HG03025 (cell line): Measurements from ENCODE around the gene OPTC.
"Not testable (repeated sequence)": the region's sequence is repeated elsewhere in the genome, so short reads cannot be mapped to it uniquely, and the experiment has no call there.

Experiments used
- ATAC-seq: cut with Tn5 transposase; IDR thresholded peaks from one replicate; pipeline ENCODE4 v1.9.1; 2021; ENCODE audit warnings: mild to moderate bottlenecking, moderate library complexity; ENCODE audit not compliant: unreplicated experiment, low FRiP score

The OPTC gene, protein sequence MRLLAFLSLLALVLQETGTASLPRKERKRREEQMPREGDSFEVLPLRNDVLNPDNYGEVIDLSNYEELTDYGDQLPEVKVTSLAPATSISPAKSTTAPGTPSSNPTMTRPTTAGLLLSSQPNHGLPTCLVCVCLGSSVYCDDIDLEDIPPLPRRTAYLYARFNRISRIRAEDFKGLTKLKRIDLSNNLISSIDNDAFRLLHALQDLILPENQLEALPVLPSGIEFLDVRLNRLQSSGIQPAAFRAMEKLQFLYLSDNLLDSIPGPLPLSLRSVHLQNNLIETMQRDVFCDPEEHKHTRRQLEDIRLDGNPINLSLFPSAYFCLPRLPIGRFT

DNA sequence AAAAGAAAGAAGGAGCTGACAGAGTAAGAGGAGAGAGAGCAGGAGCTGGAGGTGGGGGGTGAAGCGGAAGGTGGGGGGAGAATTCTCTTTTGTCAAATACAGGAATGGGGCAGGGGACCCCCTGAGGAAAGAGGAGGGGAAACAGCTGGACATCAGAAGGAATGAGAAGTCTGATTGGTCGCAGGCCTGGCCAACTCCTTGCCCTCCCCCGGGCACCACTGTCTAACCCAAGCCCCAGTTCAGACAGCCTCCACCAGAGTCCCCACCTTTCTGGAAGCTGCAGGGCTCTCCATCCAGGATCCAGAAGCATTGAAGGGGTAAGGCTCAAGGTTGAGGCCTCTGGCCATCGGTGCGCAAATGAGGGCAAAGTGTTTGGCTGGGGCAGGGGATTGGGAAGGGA lies at the start of gene OPTC:
Gene OPTC (plus strand): TSS at position 253 of the 400 bp plus-strand sequence. CDS start 1,853 bp downstream, outside the sequence.
- ATAC-seq: no peak

DNA sequence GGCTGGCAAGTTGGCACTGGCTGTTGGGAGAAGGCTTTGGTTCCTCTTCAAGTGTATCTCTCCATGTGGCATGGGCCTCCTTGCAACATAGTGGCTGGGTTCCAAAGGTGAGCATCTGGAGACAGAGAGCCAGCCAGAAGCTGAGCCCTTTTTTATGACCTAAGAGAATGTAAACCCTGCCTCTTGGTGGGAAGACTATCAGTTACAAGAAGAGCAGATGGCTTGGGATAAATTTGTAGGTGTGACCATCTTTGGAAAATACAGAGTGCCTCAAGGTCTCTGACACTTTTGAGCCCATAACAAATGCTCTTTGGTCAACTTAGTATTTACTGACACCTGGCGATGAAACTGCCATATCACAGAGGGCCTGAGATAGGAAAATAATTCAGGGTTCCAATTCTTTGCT lies 49.8 kb upstream of the OPTC start:
- no peak for ATAC-seq

DNA sequence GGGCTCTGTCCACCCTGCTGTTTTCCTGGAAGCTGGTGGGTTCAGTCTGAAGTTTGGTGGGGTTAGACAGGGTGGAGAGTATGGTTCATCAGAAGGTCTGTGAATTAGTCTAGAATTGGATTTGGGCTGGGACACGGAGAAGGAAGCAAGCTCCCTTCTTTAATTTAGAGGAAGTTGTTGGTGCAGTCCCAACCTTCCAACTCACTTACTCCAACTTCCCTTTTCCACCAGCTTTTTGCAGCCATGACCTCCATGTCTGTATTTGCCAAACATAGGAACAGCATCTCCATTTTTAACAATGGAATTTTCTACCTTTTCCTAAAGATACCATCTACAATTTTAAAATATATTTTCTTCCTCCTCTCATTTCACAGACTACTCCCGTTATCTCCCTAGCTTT lies 46.8 kb upstream of the OPTC start:
- ATAC-seq: no peak

DNA sequence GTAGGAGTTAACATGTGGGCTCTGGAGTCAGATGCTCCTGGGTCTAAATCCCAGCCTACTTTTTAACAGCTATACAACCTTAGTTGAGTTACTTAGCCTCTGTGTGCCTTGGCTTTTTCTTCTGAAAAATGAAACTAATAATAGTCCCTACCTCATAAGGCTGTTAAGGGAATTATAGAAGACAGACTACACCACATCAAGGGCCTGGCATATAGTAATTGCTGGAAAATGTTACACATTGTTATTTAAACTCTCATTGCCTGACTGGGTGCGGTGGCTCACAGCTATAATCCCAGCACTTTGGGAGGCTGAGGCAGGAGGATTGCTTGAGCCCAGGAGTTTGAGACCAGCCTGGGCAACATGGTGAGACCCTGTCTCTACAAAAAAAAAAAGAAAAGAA lies 46.4 kb upstream of the OPTC start:
- not testable (repeated sequence) for ATAC-seq

DNA sequence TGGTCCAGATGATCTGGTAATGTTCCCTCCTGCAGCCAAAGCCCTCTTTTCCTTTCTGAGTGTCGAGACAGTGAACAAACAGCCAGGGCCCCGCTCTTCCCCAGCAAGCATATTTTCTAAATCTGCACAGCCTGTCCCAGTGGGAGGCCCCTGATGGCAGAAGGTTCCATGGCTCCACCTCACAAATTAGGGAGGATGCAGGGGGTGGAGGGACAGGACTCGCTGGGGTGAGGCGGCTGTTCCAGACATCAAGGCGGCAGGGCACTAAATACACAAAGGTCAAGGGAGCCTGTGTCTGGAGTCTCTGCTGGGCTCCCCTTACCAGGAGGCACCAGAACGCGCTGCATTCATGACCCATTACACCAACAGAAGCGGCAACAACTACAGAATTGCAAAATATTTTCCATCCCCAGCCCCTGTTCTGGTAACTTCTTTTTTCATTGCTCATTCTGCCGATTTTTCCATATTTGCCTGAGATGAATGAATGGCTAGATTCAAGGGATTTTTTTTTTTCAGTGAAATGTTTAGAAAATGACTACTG lies 45.4 kb upstream of the OPTC start:
- ATAC-seq: no peak

DNA sequence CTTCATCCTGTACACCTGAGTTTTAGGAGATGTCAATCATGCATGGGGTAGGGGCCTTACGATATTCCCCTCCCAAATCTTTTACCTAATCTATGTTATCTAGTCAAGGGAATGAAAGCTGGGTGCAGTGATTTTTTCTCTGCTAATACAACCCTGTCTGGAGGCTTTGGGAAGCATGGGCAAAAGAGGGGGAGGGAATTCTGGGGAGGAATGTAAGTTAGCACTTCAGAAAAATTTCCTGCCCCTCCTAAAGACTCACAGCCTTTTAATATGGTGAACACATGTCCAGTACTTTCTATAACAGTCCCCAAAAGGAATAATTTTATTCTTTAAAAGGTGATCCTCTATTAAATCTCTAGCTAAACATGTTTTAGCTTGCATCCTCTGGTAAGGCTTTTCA lies 44.0 kb upstream of the OPTC start:
- ATAC-seq: no peak

DNA sequence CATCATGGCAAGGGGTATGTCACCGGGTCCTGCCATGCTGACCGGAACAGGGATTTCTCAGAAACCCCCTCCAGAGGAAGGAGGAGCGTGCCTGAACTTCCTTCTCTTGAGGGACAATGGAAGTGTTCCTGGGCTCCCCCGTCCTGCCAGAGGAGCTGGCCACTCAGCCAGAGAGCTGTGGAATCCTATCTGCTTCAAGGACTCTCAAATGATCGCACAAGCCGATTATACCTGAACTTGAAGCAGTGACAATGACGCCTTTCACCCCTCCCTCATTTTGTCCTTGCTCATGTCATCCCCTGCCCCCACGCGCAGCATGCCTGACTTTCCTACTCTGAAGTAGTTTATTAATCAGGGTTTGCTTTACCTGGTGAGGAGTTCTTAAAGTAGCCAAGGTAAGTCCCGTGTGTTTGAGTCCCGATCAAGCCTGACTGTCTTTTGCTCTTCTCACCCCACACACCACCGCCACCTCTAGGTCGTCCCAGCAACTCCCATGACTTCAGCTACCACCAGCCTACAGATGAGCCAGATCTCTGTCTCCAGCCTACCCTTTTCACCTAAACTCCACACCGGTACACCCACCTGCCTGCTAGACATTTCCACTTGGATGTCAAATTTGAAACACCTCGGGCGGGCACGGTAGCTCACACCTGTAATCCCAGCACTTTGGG lies 43.3 kb upstream of the OPTC start:
- ATAC-seq: no peak

DNA sequence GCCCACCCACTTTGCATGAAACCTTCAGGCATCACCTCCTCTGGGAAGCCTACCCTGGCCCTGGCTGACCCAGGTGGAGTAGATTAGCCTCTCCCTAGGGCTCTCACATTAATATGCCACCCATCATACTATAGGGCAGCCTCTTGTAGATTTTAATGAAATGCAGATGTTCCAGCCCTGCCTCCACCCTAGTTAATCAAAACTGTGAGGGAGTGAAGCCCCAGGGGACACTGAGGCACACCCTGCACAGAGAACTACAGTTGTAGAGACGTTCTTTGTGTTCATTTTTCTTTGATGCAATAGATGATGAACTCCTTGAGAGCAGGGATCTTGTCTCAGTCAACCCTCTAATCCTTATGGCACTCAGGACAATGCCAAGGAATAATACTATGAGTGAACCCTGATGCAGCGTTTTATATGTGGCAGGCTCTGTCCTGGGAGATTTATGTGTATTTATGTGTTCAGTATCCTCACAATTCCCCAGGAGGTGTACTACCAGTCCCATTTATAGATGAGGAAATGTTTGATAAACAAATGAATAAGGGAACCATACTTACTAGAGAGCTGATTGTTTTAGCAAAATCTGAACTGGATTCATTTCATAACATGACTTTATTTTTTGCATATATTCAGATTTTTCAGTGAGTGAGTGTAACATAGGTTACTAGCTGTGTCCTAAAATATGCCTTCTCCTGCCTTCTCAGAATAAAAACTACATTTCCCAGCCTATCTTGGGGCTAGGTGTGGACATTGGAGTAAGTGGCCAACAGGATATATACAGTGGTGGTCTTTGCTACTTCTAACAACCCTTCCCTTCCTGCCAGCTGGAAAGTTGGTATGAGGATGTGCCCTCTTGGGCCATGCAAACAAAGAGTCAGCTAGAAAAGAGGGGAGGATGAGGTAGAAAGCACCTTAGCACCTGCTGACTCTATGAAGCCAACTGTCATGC lies 41.8 kb upstream of the OPTC start:
- ATAC-seq: no peak

DNA sequence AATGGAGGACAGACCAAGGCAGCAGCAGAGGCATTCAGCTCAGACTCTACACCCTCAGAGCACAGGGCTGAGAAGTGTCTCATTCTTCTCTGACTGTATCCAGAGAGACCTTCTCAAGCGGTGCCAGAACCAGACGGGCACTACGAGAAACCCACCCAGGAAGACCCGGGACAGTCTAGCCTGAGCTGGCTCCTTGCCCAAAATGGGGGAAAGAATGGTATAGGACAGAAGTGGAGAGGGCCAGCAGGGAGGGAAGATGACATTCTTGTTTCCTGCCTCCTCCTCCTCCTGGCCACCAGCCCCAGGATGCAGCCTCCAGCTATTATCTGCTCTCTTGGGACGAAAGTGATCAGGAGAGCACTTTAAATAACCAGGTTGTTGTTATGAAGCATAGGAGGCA lies 40.9 kb upstream of the OPTC start:
- ATAC-seq: no peak

DNA sequence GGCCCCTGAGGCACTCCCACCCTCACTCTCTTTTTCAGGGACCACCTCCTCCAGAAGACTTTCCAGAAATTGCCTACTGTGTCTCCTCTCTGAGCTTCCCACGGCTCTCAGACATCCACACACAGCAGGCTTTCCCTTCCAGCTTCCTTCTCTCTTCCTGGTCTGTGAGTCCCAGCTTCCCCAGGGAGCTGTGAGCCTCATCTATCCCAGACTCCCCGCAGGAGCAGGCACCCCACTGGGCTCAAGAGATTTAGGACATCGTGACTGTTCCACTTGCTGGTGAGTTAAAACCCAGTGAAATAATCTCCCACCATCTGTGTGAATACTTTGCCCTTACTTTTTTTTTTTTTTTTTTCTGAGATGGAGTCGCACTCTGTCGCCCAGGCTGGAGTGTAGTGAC lies 40.3 kb upstream of the OPTC start:
- ATAC-seq: no peak

DNA sequence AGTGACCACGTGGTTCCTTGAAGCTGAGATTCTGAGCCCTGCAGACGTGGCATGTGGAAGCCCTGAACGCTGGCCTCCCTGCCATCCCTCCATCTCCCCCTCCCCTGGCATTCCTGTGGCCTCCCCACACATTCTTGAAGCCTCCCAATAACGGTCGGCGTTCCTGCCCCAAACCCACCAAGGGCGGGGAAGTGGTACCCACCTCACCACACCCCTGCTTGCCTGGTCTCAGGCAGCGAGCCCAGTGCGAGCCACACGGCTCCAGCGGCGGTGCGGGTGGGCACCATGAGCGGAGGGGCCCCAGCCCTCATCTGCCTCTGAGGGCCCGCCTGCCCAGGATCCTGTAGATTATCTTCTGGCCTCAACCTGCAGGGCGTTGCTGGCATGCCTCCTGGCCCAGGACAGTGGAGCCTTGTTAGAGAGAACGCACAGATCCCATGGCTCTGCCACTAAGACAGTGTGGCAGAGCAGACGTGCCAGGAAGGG lies 38.9 kb upstream of the OPTC start:
- ATAC-seq: no peak

DNA sequence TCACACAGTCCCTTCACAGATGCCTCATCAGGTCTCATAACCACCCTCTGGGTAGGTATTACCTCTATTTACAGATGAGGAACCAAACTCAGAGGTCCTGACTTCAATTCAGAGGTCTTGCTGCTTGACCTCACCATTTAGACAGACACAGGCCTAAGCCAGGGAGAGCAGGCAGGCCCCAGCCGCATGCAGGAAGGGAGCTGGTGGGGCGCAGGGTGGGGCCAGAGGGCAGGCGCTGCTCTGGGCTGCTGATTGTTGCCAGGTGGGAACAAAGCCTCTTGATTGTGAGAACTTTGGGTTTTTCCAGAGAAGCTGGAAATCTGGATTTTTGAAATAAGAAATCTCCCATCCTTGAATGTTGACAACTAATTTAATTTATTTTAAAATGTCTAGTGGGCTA lies 38.2 kb upstream of the OPTC start:
- ATAC-seq: no peak

DNA sequence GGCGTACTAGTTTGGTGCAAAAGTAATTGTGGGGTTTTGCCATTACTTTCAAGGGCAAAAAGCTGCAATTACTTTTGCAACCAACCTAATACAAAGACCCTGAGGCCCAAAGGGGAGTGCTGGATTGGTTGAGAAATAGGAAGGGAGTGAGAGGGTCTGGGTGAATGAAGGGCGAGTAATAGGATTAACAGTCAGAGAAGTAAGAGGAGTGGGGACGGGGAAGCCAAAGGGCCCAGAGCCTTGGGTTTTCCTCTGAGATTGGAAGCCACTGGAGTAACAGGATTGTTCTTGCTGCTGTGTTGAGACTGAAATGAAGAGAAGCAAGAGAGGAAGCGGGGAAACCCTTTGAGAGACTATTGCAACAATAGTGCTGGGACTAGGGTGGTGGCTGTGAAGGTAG lies 37.4 kb upstream of the OPTC start:
- ATAC-seq: no peak

DNA sequence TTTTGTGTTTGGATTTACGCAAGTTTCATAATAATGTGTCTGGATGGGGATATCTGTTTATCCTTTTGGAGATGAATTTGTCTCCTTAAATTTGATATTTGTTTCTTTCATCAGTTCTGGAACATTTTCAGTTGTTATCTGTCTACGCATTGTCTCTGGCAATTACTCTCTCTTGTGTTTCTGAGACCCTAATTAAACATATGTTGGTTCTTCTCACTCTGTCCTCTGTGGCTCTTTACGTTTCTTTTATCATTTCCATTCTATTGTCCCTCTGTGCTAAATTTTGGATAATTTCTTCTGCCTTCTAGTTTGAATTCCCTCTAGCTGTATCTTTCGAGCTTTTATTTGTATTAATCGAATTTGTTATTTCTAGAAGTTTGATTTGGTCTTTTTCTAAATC lies 35.9 kb upstream of the OPTC start:
- no peak for ATAC-seq

DNA sequence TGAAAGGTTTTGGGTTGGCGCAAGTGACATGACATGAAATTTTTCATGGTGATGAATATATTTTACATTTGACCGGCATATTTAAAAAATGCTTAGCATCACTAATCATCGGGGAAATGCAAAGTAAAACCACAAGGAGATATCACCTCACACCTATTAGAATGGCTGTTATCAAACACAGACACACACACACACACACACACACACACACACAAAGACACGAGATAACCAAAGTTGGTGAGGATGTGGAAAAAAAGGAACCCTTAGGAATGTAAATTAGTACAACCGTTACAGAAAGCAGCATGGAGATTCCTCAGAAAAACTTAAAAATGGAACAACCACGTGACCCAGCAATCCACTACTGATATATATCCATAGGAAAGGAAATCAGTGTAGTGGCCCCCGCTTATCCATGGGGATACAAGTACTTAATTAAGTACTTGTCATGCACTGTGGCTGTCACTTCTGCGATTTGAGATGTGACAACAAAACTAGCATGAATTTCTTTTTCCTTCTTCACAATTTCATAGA lies 34.2 kb upstream of the OPTC start:
- no peak for ATAC-seq

DNA sequence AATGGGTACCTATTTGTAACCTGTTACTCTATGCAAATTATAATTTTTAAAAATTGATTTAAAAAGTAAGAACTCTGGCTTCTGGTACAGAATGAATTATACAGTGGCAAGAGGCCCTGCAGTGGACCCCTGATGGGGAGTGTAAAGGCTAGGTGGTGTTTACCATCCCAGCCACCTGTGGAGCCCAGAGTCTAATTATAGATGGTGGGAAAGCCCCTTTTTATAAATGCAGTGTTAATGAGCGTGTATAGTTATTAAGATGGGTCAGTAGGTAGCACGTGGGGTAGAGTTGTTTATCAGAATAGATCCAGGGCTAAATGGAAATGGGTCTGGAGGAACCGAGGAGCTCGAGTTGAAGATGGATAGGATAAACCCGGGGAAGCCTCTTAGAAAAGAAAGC lies 32.2 kb upstream of the OPTC start:
- ATAC-seq: no peak

DNA sequence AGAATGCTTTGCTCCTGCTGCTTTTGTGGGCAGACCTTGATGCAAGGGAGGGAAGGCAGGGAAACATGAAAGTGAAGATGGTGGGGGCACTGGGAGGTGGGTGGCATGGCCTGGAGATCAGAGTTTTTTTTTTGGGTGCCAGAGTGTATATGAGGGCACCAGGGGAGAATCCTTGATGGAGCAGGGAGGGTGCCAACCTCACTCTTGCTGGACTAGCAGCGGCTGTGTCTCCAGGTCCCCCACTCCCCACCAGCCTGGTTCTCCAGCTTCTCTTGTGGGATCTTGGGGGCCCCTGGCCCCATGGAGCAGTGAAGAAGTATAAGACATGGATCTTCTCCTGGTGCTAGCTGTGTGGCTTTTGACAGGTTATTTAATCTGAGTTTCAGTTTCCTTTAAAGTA lies 31.8 kb upstream of the OPTC start:
- no peak for ATAC-seq

DNA sequence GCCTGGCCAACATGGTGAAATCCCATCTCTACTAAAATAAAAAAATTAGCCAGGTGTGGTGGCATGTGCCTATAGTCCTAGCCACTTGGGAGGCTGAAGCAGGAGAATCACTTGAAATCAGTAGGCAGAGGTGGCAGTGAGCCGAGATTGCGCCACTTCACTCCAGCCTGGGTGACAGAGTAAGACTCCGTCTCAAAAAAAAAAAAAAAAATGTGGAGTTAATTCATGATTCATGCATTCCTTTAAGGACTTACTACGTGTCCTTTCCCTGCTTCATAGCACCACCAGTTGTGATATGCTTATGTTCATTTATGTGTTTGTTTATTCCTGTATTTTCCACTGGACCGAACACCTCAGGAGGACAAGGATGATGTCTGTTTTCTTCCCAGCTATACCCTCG lies 31.1 kb upstream of the OPTC start:
- ATAC-seq: no peak

DNA sequence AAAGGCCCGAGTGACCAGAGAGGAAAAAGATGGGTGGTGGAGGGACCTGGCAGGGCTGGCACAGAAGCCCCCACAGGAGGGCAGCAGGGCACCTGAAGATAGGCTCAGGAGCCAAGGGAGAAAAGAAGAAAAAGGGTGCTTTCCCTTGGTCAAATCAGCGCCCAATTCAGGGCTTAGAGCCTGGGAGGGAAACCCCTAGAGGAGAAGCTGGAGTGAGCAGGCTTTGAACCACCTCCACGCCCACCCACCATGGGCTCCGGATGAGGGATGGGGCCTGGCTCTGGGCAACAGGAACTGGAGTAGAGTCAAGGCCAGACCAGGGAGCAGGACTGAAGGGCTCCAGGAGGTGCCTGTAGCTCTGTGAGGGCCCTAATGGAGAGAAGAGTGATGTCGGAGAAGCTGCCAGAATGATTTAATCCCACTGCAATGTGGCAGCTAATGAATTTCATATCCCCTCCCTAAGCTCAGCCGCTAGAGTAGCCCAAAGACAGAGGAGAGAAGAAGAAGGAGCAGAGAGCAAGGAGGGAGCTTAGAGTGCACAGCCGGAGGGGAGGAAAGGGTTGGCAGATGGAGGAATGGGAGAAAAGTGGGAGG lies 30.4 kb upstream of the OPTC start:
- no peak for ATAC-seq

DNA sequence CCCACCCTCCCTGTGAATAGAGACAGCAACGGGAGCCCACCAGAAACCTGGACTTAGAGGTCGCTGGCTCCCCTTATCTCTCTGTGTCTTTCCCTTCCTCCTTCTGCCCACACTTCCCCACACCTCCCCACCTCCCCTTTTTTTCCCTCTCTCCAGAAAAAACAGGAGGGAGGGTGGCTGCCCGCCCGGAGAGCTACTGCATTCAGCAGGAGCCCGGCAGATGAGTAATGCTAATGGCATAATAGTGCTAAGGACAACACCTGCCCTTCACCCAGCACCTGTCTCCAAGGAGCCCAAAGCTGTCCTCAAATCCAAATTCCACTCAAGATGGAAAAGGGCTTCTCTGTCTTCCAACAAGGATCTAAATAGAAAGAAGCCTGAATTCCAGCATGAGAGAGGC lies 29.7 kb upstream of the OPTC start:
- no peak for ATAC-seq
